ENCODE measurements around the gene LIX1L.
A peak's percentile ranks its signal among the peaks of the same experiment; 100 is the strongest.
"Not testable (repeated sequence)": the region's sequence is repeated elsewhere in the genome, so short reads cannot be mapped to it uniquely, and the experiment has no call there.

LIX1L gene

DNA sequence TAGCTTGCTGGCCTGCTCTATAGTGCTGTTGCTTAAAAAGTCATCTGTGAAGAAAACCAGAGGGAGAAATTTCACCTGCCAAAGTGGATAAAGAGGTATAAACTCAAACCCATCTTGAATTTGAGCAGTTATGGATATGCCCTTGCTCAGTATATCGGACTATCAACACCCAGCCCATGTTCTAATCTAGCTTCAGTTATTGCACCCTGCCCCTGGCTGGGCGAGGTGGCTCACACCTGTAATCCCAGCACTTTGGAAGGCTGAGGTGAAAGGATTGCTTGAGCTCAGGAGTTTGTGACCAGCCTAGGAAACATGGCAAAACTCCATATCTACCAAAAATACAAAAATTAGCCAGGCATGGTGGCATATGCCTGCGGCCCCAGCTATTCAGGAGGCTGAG lies 13.3 kb downstream of the LIX1L start:
- H3K36me3 ChIP-seq (ENCODE audit: insufficient read depth, low read length) = peaks cover 26% of the 10 kb centered on the region
- no peak overlapping the region for H3K9ac ChIP-seq (ENCODE audit: low read depth, low read length)
- no peaks in the 10 kb centered on the region for H3K27me3 ChIP-seq (ENCODE audit: control insufficient read depth, insufficient read depth, low read length)
- no peak overlapping the region for H3K4me2 ChIP-seq (ENCODE audit: low read length)
- no peak overlapping the region for H3K4me3 ChIP-seq (ENCODE audit: low read length)
- H3K4me1 ChIP-seq (ENCODE audit: control insufficient read depth, insufficient read depth, low read length) = no peaks in the 10 kb centered on the region
- no peaks in the 10 kb centered on the region for H3K9me3 ChIP-seq (replicated peaks; ENCODE audit: low read length)

DNA sequence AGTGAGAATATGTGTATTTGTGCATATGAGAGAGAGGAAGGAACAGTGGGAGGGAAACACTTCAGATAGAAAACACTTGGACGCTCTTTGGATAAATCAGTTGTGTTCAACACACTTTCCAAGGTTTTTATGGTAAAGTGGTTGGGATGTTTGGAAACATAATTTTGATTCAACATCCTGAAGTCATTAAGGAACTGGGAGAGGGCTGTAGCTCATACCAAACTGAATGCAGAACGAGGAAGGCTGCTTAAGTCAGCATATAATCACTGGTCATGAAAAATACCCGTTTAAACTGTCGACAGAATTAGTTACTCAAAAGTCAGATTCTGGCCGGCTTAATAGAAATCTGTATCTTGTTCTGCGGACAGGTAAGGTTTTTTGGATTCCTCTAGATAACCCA lies 14.9 kb downstream of the LIX1L start:
- Histone ChIP-seq H3K27me3 (ENCODE audit: control insufficient read depth, insufficient read depth, low read length) (no peaks in the 10 kb centered on the region), H3K9me3 (replicated peaks; ENCODE audit: low read length) (no peaks in the 10 kb centered on the region), H3K36me3 (ENCODE audit: insufficient read depth, low read length) (peaks cover 22% of the 10 kb centered on the region), H3K9ac (ENCODE audit: low read depth, low read length) (no peak overlapping the region), H3K4me1 (ENCODE audit: control insufficient read depth, insufficient read depth, low read length) (no peaks in the 10 kb centered on the region), H3K4me3 (ENCODE audit: low read length) (no peak overlapping the region), H3K4me2 (ENCODE audit: low read length) (no peak overlapping the region)

DNA sequence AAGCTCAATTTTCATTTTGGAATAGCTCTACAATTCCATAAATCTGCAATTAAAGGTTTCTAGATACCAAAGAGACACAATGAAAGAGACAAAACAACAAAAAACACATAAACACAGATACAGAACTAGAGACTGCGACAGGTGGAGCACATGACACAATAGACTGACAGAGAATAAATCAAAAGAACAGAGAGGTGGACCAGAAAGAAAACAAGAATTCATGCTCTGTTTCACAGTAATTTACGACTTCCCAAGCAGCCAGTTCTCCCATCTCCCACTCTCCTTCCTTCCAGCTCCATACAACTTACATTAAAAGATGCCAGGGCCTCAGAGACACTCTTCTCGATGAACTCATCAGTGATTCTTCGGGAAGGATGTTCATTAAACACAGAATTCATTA lies 15.4 kb downstream of the LIX1L start:
- no peaks in the 10 kb centered on the region for H3K4me1 ChIP-seq (ENCODE audit: control insufficient read depth, insufficient read depth, low read length)
- no peak overlapping the region for H3K4me3 ChIP-seq (ENCODE audit: low read length)
- H3K36me3 ChIP-seq (ENCODE audit: insufficient read depth, low read length) = peaks cover 25% of the 10 kb centered on the region
- H3K27me3 ChIP-seq (ENCODE audit: control insufficient read depth, insufficient read depth, low read length) = no peaks in the 10 kb centered on the region
- no peak overlapping the region for H3K4me2 ChIP-seq (ENCODE audit: low read length)
- no peaks in the 10 kb centered on the region for H3K9me3 ChIP-seq (replicated peaks; ENCODE audit: low read length)
- no peak overlapping the region for H3K9ac ChIP-seq (ENCODE audit: low read depth, low read length)

DNA sequence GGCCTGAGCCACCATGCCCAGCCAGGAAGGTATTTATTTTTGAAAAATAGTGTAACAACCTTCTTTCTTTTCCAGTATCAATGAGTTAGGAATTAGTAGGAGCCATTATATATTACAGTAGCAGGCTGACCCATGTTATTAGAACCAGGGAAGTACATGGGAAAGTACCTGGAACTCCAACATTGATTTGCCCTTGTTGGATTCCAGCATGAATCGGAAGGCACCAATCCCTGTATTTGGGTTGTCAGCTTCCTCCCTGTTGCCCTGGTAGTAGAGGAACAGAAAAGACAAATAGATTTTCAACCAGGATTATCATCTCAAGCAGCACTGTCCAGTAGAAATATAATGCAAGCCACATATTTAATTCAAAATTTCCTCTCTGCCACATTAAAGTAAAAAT lies 20.4 kb downstream of the LIX1L start:
- H3K9ac ChIP-seq (ENCODE audit: low read depth, low read length) = no peak overlapping the region
- H3K36me3 ChIP-seq (ENCODE audit: insufficient read depth, low read length) = peaks cover 30% of the 10 kb centered on the region
- H3K4me2 ChIP-seq (ENCODE audit: low read length) = no peak overlapping the region
- H3K4me1 ChIP-seq (ENCODE audit: control insufficient read depth, insufficient read depth, low read length) = no peaks in the 10 kb centered on the region
- no peaks in the 10 kb centered on the region for H3K27me3 ChIP-seq (ENCODE audit: control insufficient read depth, insufficient read depth, low read length)
- no peaks in the 10 kb centered on the region for H3K9me3 ChIP-seq (replicated peaks; ENCODE audit: low read length)
- H3K4me3 ChIP-seq (ENCODE audit: low read length) = no peak overlapping the region

DNA sequence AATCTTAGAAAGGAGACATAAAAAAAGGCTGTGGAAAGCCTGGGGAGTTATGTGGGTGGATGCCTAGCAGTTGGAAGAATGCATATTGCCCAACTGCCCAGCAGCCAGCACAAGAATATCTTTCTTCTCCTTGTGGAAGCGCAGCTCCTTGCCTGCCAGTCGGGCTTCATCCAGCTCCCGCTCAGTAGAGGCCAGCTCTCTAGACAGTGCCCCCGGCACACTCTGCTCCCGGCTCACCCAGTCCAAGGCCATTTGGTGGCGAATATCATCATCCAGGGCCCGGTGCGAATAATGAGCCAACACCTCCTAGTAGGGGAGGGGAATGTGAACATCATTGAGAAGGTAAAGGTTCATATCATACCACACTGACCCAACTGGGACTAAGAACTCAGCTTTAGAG lies 21.6 kb downstream of the LIX1L start:
- H3K27me3 ChIP-seq (ENCODE audit: control insufficient read depth, insufficient read depth, low read length) = no peaks in the 10 kb centered on the region
- no peaks in the 10 kb centered on the region for H3K9me3 ChIP-seq (replicated peaks; ENCODE audit: low read length)
- H3K4me1 ChIP-seq (ENCODE audit: control insufficient read depth, insufficient read depth, low read length) = no peaks in the 10 kb centered on the region
- H3K4me3 ChIP-seq (ENCODE audit: low read length) = no peak overlapping the region
- peaks cover 27% of the 10 kb centered on the region for H3K36me3 ChIP-seq (ENCODE audit: insufficient read depth, low read length)
- no peak overlapping the region for H3K4me2 ChIP-seq (ENCODE audit: low read length)
- no peak overlapping the region for H3K9ac ChIP-seq (ENCODE audit: low read depth, low read length)

DNA sequence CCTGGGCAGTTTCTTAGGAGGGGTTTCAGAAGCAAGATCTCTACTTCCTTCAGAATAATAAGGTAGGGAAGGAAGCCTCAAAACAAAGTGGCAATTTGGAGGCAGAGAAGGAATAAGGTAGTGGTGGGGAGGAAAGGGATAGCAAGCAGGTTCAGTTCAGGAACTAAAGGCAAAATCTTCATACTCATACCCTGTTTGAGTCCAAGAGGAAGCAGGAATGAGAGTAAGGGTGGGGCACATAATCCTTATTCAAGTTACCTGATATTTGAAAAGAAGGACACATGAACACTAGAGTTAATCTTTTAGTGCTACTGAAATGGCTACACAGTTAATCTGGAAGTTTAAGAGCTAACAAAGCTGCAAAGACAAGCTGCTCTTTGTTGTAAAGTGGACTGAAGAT lies 22.1 kb downstream of the LIX1L start:
- no peaks in the 10 kb centered on the region for H3K27me3 ChIP-seq (ENCODE audit: control insufficient read depth, insufficient read depth, low read length)
- no peak overlapping the region for H3K4me2 ChIP-seq (ENCODE audit: low read length)
- no peak overlapping the region for H3K9ac ChIP-seq (ENCODE audit: low read depth, low read length)
- H3K9me3 ChIP-seq (replicated peaks; ENCODE audit: low read length) = no peaks in the 10 kb centered on the region
- H3K4me1 ChIP-seq (ENCODE audit: control insufficient read depth, insufficient read depth, low read length) = no peaks in the 10 kb centered on the region
- H3K4me3 ChIP-seq (ENCODE audit: low read length) = no peak overlapping the region
- peaks cover 27% of the 10 kb centered on the region for H3K36me3 ChIP-seq (ENCODE audit: insufficient read depth, low read length)

DNA sequence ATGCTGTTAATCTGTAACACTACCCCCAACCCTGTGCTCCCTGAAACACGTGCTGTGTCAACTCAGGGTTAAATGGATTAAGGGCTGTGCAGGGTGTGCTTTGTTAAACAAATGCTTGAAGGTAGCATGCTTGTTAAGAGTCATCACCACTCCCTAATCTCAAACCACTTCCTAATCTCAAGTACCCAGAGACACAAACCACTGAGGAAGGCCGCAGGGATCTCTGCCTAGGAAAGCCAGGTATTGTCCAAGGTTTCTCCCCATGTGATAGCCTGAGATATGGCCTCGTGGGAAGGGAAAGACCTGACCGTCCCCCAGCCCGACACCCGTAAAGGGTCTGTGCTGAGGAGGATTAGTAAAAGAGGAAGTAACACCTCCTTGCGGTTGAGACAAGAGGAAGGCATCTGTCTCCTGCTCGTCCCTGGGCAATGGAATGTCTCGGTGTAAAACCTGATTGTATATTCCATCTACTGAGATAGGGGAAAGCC lies 25.3 kb downstream of the LIX1L start:
- H3K4me1 ChIP-seq (ENCODE audit: control insufficient read depth, insufficient read depth, low read length); H3K27me3 ChIP-seq (ENCODE audit: control insufficient read depth, insufficient read depth, low read length); H3K9me3 ChIP-seq (replicated peaks; ENCODE audit: low read length); H3K4me3 ChIP-seq (ENCODE audit: low read length); H3K9ac ChIP-seq (ENCODE audit: low read depth, low read length); H3K4me2 ChIP-seq (ENCODE audit: low read length): not testable (repeated sequence)
- H3K36me3 ChIP-seq (ENCODE audit: insufficient read depth, low read length) = peaks cover 30% of the 10 kb centered on the region

DNA sequence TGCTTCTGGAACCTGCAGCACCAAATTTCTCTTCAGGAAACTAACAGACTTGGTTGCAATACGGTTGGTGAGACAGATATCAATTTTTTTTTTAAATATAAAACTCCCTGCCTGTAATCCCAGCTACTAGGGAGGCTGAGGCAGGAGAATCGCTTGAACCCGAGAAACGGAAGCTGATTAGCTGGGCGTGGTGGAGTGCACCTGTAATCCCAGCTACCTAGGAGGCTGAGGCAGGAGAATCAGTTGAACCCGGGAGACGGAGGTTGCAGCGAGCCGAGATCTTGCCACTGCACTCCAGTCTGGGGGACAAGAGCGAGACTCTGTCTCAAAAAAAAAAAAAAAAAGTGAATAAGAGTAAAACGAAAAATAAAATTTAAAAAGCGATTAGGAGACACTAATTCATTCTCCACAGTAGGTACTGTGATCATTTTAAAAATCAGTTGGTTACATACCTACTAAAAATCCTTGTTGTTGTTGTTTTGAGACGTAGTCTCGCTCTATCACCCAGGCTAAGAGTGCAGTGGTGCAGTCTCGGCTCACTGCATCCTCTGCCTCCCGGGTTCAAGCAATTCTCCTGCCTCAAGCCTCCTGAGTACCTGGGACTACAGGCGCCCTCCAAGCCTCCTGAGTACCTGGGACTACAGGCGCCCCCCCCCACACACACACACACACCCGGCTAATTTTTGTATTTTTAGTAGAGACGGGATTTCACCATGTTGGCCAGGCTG lies 29.7 kb downstream of the LIX1L start:
- Histone ChIP-seq H3K4me3 (ENCODE audit: low read length) (peak overlapping the region; percentile 81), H3K9ac (ENCODE audit: low read depth, low read length) (peak overlapping the region; percentile 98), H3K4me2 (ENCODE audit: low read length) (peak overlapping the region; percentile 92), H3K36me3 (ENCODE audit: insufficient read depth, low read length) (peaks cover 14% of the 10 kb centered on the region), H3K9me3 (replicated peaks; ENCODE audit: low read length) (no peaks in the 10 kb centered on the region), H3K4me1 (ENCODE audit: control insufficient read depth, insufficient read depth, low read length) (peaks cover 9% of the 10 kb centered on the region), H3K27me3 (ENCODE audit: control insufficient read depth, insufficient read depth, low read length) (no peaks in the 10 kb centered on the region)

DNA sequence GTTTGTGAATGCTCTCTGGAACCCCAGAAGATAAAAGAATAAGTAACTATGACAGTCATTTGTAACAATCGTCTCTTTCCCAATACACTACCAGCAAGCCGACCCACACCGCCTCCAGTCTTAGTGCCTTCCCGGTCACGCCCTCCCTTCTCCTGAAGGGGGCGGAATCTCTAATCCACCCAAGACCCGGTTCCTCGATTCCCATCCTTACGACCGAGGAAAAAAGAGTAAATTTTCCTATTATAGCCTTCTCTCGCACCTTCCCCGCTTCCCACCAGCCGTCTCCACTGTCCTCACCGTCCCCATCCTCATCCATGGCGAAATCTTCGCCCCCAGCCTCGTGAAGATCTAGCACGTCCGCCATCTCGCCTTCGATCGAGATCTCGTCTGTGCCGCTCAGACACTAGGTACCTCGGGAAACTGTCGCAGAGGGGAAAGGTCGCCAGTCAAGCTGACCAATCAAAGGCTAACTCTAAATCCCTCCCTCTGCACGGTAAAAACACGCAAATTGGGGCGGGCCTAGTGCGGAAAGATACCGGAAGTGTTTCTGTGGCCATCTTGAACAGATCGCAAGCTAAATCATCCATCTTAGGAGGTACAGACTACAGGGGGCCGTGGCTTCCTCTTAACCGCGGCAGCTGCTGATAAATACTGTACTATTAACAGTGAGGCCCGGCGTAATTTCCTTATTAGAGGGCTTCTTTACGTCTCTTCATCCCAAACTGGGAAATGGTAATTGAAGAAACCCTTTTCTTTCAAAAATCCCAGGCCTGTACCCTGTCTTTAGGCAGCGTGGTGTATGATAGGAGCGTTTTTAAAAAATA lies 30.5 kb downstream of the LIX1L start, which contains the start of gene RBM8A:
Gene RBM8A, minus strand, starts transcription at position 422 of the 824 bp plus-strand sequence. Its CDS starts 58 bp downstream, at position 364.
- Histone ChIP-seq H3K4me2 (ENCODE audit: low read length) (peak within 1 kb of the TSS; percentile 92), H3K36me3 (ENCODE audit: insufficient read depth, low read length) (peaks cover 14% of the 10 kb centered on the region), H3K9ac (ENCODE audit: low read depth, low read length) (peak within 1 kb of the TSS; percentile 98), H3K4me3 (ENCODE audit: low read length) (peak within 1 kb of the TSS; percentile 81), H3K27me3 (ENCODE audit: control insufficient read depth, insufficient read depth, low read length) (no peaks in the 10 kb centered on the region), H3K4me1 (ENCODE audit: control insufficient read depth, insufficient read depth, low read length) (peaks cover 9% of the 10 kb centered on the region), H3K9me3 (replicated peaks; ENCODE audit: low read length) (no peaks in the 10 kb centered on the region)

DNA sequence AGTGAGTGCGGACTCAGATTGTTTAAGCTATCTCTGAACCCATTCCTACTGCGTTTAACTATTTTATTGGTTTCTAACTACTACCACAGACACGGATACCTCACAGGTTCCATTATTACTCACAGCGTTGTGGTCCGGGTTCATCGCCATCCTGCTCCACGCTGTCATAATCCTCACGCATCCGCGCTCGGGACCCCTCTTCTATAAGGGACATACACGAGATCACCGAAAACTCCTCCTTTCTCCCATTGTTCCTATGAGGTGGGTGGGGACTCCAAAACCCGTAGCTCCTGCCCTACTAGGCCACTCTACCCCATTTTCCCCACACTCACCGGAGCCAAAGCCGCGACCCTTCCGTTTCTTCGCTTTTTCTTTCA lies 31.1 kb downstream of the LIX1L start:
- Histone ChIP-seq H3K9me3 (replicated peaks; ENCODE audit: low read length) (no peaks in the 10 kb centered on the region), H3K4me2 (ENCODE audit: low read length) (peak overlapping the region; percentile 92), H3K4me3 (ENCODE audit: low read length) (peak overlapping the region; percentile 81), H3K4me1 (ENCODE audit: control insufficient read depth, insufficient read depth, low read length) (peaks cover 9% of the 10 kb centered on the region), H3K36me3 (ENCODE audit: insufficient read depth, low read length) (peaks cover 14% of the 10 kb centered on the region), H3K9ac (ENCODE audit: low read depth, low read length) (peak overlapping the region; percentile 98), H3K27me3 (ENCODE audit: control insufficient read depth, insufficient read depth, low read length) (no peaks in the 10 kb centered on the region)

DNA sequence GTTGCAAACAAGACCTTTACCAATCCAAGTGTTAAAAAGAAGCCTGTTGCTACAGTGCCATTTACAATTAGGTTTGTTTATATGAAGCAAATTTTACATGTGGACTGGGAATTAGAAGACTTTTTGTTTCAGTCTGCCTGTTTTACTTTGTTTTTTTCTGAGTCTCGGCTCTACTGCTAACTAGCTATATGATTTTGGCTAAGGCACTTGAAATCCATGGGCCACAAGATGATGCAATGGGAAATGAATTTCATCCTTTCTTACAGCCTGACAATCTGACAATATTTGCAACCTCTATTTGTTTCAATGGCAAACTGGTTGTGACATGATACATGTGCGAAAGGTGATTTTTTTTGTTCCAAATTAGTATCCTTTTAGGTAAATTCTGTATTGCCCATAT lies 35.6 kb downstream of the LIX1L start:
- Histone ChIP-seq H3K9ac (ENCODE audit: low read depth, low read length) (no peak overlapping the region), H3K4me3 (ENCODE audit: low read length) (no peak overlapping the region), H3K36me3 (ENCODE audit: insufficient read depth, low read length) (peaks cover 11% of the 10 kb centered on the region), H3K4me1 (ENCODE audit: control insufficient read depth, insufficient read depth, low read length) (peaks cover 27% of the 10 kb centered on the region), H3K27me3 (ENCODE audit: control insufficient read depth, insufficient read depth, low read length) (no peaks in the 10 kb centered on the region), H3K9me3 (replicated peaks; ENCODE audit: low read length) (no peaks in the 10 kb centered on the region), H3K4me2 (ENCODE audit: low read length) (no peak overlapping the region)
